ENCODE results near the gene ZNF354C.

The ZNF354C gene

GRCh38 chr5:179113945-179114641, 53.9 kb downstream of the ZNF354C start:
- no peak for DNase-seq (ENCODE audit: low read depth in 4 of 4, low spot score in 1 of 4)

- DNase-seq (ENCODE audit: low read depth in 4 of 4, low spot score in 1 of 4), result no peak
Observed at GRCh38 chr5:179114756-179115155, 54.6 kb downstream of the ZNF354C start.

DNA sequence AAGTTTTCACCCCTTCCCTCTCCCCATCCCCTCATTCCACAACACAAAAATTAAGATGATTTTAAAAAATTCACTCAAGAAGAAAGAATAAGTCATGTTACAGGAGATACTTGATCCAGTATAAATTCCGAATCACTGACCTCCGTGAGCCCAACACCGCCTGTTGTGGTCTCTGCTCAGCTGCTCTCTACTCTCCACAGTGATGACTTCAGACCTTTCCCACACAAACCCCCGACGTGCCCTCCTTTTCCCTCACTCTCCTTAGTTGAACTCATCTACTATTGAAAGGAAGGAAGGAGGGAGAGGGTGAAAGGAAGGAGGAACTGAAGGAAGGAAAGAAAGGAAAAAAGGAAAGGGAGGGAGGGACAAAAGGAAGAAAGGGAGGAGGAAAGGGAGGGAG, 55.1 kb downstream of the ZNF354C start:
- DNase-seq (ENCODE audit: low read depth in 4 of 4, low spot score in 1 of 4), result no peak

DNA sequence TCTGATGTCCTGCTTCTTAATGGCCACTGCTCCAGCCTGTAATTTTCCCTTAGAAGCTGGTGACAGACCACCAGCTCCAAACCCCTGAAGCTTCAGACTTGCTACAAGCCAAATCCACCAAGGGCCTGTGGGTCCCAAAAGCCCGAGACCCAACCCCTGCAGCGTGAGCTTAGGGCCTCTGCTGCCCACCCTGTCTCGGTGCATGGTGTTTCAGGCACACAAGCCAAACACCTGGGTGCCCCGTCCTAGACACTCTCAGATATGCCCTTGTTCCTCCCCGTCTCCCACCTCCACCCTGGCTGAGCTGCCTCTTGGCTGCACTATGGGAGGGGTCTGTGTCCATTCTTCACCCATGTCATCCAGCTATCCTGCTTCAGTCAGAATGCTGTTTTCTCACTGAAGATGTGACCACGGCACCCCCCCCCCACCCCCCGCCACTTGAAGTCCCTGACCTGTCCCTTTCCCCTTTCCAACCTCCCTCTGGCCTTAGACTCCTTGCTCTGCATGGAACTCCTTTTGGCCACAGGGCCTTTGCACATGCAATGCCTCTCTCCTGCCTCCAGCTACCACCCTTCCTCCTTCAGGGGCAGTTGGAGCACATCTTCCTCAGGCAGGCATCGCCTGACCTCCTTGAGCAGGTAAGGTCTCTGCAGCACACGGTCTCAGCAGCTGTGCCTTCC, 55.8 kb downstream of the ZNF354C start:
- DNase-seq (ENCODE audit: low read depth in 4 of 4, low spot score in 1 of 4), result no peak

- DNase-seq (ENCODE audit: low read depth in 4 of 4, low spot score in 1 of 4), result no peak
Observed at GRCh38 chr5:179118338-179118737, 58.2 kb downstream of the ZNF354C start.

GRCh38 chr5:179118756-179119414, 58.7 kb downstream of the ZNF354C start:
- DNase-seq (ENCODE audit: low read depth in 4 of 4, low spot score in 1 of 4), result no peak

- DNase-seq (ENCODE audit: low read depth in 4 of 4, low spot score in 1 of 4), result no peak
Observed at GRCh38 chr5:179119415-179120170, 59.4 kb downstream of the ZNF354C start.

- no peak for DNase-seq (ENCODE audit: low read depth in 4 of 4, low spot score in 1 of 4)
Observed at GRCh38 chr5:179120421-179120861, 60.3 kb downstream of the ZNF354C start.

DNA sequence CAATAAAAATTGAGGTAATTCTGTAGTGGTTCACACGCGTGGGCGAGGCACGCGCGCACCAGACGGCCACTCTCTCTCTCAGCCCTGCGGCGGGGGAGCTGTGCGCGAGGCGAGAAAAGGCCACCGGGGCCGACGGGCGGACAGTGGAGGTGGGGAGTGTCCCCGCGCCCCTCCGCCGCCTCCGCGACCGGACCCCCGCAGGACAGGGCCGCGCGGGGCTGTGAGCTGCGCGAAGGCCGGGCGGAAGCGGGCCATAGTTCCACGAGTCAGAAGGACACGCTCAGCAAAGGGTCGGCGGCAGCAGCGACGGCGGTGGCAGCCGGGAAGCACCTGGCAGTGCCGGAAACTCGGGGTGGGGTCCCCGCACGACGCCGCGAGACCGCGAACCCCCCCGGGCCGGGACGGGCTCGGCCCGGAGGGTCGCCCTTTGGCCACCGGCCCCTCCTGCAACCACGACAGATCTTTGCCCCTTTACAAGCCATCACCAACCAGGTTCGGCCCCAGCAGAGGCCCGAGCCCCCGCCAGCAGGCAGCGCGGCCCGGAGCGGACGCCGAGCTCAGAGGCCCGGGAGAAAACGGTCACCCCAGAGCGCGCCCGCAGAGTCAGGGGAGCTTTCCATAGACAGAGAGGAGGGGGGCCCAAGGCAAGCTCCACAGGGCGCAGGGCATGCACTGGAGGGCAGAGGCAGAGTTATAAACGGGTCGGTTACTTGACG, 60.9 kb downstream of the ZNF354C start:
- DNase-seq (ENCODE audit: low read depth in 4 of 4, low spot score in 1 of 4), result no peak

- no peak for DNase-seq (ENCODE audit: low read depth in 4 of 4, low spot score in 1 of 4)
Observed at GRCh38 chr5:179121667-179122111, 61.5 kb downstream of the ZNF354C start.

- DNase-seq (ENCODE audit: low read depth in 4 of 4, low spot score in 1 of 4), result no peak
Observed at GRCh38 chr5:179122411-179123108, 62.4 kb downstream of the ZNF354C start.

DNA sequence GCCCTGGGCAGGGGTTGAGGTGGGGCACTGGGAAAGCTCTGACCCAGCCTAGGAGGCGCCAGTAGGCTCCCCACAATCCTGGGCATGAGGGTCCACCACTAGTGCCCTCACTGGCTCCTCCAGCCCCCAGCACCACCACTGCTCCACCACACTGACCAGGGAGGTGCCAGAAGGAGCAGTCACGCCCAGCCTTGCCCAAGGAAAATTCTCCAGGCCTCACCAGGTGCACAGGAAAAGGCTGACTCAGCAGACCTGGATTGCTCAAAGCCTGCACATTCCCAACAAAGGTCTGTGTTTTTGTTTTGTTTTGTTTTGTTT, 62.9 kb downstream of the ZNF354C start:
- no peak for DNase-seq (ENCODE audit: low read depth in 4 of 4, low spot score in 1 of 4)

DNA sequence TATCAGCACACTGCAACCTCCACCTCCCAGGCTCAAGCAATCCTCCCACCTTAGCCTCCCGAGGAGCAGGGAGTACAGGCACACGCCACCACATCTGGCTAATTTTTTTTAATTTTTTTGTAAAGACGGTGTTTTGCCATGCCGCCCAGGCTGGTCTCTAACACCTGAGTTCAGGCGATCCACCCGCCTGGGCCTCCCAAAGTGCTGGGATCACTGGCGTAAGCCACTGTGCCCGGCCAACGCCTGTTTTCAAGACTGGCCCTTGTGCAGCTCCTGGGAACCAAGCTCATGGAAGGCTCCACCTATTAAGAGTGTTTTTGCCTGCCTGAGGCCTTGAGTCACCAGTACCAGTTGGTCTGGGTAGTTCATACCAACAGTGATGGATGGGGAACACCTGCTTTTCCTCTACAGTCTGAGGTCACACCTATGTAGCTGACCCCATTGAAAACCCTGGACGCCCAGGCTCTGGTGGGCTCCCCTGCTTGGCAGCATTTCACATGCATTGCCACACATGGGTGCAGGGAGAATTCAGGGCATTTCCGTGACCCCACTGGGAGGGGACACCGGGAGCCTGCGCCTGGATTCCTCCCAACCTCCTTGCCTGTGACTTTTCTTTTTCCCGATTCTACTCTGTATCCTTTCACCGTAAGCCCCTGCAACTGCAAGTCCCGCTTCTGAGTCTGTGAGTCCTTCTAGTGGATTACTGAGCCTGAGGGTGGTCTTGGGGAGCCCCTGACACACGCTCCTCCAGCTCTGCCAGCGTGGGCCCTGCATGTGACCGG, 63.5 kb downstream of the ZNF354C start:
- DNase-seq (ENCODE audit: low read depth in 4 of 4, low spot score in 1 of 4), result no peak

DNA sequence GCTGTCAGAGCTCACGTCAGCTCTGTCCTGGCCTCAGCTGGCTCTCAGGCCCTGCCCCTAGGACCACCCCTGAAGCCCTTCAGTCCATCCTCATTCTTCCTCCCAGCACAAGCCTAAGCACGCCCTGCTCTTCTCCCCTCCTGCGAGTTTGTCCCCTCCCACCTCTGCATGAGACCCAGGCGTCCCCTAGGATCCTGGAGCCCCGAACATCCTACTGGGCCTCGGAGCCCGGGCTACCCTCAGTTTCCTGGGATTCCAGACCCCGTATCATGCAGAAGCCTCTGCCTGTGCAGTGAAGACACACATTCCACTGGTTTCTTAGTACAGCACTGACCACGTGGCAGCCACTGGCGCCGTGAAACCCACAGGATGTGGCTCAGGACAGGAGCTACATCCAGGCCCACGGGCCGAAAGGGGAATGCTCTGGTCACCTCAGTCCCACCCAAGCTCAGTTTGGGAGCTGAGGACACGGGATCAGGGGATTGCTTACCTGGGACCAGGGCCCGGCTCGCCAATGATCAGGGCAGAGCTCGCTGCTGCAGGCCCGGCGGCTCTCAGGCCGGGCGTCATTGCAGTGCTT, 64.2 kb downstream of the ZNF354C start:
- no peak for DNase-seq (ENCODE audit: low read depth in 4 of 4, low spot score in 1 of 4)

DNA sequence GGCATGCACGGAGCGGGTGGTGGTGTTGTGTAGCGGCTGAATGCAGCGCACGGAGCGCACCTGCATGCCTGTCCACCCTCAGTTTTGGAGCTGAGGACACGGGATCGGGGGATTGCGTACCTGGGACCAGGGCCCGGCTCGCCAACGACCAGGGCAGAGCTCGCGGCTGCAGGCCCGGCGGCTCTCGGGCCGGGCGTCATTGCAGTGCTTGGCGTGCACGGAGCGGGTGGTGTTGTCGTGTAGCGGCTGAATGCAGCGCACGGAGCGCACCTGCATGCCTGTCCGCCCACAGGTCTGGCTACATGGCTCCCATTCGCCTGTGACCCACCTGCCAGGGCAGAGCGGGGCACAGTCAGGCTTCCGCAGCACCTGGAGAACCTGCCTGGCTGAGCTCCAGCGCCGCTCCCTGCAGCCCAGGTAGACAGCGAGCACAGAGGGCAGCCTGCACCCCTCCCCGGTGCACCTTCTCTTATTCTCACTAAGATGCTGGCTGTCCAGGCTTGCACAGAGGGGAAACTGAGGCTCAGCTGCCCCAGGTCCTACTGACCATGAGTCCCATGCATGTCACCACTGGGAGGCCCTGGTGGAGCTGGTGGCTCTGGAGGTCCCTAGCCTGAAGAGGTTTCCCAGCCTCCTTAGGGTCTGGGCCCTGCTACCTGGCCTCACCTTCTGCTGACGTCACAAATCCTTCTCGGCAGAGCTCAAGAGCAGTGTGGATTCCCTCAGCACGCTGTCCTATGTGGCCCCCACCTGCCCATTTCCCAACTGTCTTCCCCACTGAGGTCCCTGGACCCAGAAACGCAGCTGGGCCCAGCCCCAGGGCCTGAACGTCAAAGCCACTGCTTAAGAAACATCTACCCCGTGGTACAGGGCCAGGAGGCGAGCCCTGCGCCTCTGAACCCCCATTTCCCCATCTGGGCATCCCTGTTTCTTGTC, 64.9 kb downstream of the ZNF354C start:
- no peak for DNase-seq (ENCODE audit: low read depth in 4 of 4, low spot score in 1 of 4)

GRCh38 chr5:179125789-179126505, 65.8 kb downstream of the ZNF354C start:
- DNase-seq (ENCODE audit: low read depth in 4 of 4, low spot score in 1 of 4), result no peak

DNA sequence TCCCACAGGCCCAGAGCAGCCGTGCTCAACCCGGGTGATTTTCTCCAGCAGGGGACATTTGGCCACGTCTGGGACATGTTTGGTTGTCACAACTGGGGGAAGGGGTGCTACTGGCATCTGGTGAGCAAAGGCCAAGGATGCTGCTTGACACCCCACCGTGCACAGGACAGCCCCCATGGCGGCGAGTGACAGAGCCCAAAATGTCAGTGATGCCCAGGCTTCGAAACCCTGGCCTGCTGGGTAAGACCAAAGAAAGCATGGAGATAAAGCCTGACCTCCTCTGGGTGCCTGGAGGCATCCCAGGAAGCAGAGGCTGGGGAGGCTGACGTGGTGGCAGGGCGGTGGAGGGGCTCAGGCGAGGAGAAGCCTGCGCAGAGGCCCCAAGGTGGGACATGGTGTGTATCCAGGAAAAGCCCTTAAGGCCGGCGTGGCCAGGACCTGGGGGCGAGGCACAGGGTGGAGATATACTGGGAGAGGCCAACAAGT, 66.4 kb downstream of the ZNF354C start:
- no peak for DNase-seq (ENCODE audit: low read depth in 4 of 4, low spot score in 1 of 4)

Measured in stimulated activated CD4-positive, alpha-beta T cell treated with anti-CD3 and anti-CD28 coated beads, Interleukin-1b, Interleukin-23, amount 100 ng/mL, for 24 hours (primary cell).